ENCODE data around the gene SLC25A21.

DNA sequence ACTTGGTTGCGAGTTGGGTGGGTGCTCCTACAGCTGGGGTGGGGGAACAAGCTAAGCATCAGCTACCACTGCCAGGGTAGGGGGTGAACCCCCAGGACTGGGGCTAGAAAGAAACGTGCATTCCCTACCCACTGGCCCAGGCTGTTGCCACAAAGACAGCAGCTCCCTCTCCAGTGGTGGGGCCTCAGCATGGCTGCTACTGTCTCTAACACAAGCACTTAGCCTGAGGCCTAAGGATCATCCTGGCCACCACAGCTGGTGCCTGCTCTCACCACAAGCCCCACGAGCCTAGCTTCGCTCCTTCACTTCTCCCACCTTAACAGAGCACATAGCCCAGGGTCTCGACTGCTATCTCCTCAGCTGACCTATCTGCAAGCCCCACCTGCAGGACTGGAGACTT is 18.9 kb downstream of the SLC25A21 start:
- TF ChIP-seq CTCF (IDR thresholded peaks at IDR 0.05) (no peak), POLR2A (IDR thresholded peaks at IDR 0.05; ENCODE audit: low read depth) (no peak)
